WTC11 (cell line): ENCODE data around the gene HRC. TPM values are rescaled to one million over a fixed set of nuclear protein-coding genes. Genes with fewer than 3 reads are reported as not detected.
A peak's percentile ranks its signal among the peaks of the same experiment; 100 is the strongest.

Experiments
- ATAC-seq: fragments of 200-7000 bp; cut with Tn5 transposase; 2 replicates; pipeline ENCODE4 v1.10.0; 2021; ENCODE audit warnings: mild to moderate bottlenecking, moderate library complexity
- Bru-seq: library from RNA; stranded (reverse); fragments of 400-500 nt; gene quantifications from one replicate; lab custom pipeline; 2021; lab: Mats Ljungman, UMichigan
- CTCF ChIA-PET: fragments of 300-600 bp; sonication (Branson Sonifier 250); formaldehyde crosslinking; loops from one replicate; lab custom pipeline; 2021; ENCODE audit warnings: antibody characterized with exemption; lab: Charles Lee
- POLR2A ChIA-PET: fragments of 350-600 bp; sonication (Branson Sonifier 250); formaldehyde crosslinking; loops from one replicate; lab custom pipeline; 2021; ENCODE audit warnings: antibody characterized with exemption; lab: Charles Lee
- DNase-seq: peaks from one replicate; pipeline ENCODE4 v3.0.0; 2021; ENCODE audit warnings: low spot score
- H3K27ac Mint-ChIP-seq: 2 replicates; pipeline ENCODE4 v1.8.0; 2021; ENCODE audit warnings: mixed read lengths
- H3K27me3 Mint-ChIP-seq: 2 replicates; pipeline ENCODE4 v1.8.0; 2021; ENCODE audit warnings: low read depth, mild to moderate bottlenecking, moderate library complexity, mixed read lengths
- H3K36me3 Mint-ChIP-seq: 2 replicates; pipeline ENCODE4 v1.8.0; 2021; ENCODE audit warnings: mixed read lengths
- H3K4me1 Mint-ChIP-seq: 2 replicates; pipeline ENCODE4 v1.8.0; 2022; ENCODE audit warnings: mixed read lengths
- H3K4me3 Mint-ChIP-seq: 2 replicates; pipeline ENCODE4 v1.8.0; 2021; ENCODE audit warnings: mild to moderate bottlenecking, moderate library complexity, mixed read lengths
- H3K9me3 Mint-ChIP-seq: 2 replicates; pipeline ENCODE4 v1.8.0; 2021; ENCODE audit warnings: mixed read lengths
- ERG ChIP-seq: fragments of 250-450 bp; sonication (Bioruptor Pico); IDR thresholded peaks from 2 replicates; pipeline ENCODE4 v1.8.0; 2021; ENCODE audit warnings: mild to moderate bottlenecking
- FOXP1 ChIP-seq: sonication (generic); formaldehyde crosslinking; IDR thresholded peaks from 2 replicates; pipeline ENCODE4 v1.8.0; 2022; ENCODE audit warnings: missing genetic modification reagents, mild to moderate bottlenecking, moderate library complexity, borderline replicate concordance
- MAX ChIP-seq: sonication (generic); formaldehyde crosslinking; IDR thresholded peaks from 2 replicates; pipeline ENCODE4 v1.8.0; 2022; ENCODE audit warnings: mild to moderate bottlenecking, missing genetic modification reagents
- NFATC4 ChIP-seq: fragments of 250-450 bp; sonication (Bioruptor Pico); IDR thresholded peaks from 2 replicates; pipeline ENCODE4 v1.9.0; 2021; ENCODE audit warnings: mild to moderate bottlenecking
- SMAD3 ChIP-seq: sonication (generic); formaldehyde crosslinking; IDR thresholded peaks from 2 replicates; pipeline ENCODE4 v1.8.0; 2022; ENCODE audit warnings: missing genetic modification reagents, mild to moderate bottlenecking, borderline replicate concordance
- TP53 ChIP-seq: sonication (generic); formaldehyde crosslinking; IDR thresholded peaks from 2 replicates; pipeline ENCODE4 v1.8.1; 2023; ENCODE audit warnings: mild to moderate bottlenecking, missing genetic modification reagents
- ZNF263 ChIP-seq: sonication (generic); formaldehyde crosslinking; IDR thresholded peaks from 2 replicates; pipeline ENCODE4 v1.8.1; 2022; ENCODE audit warnings: low read depth, mild to moderate bottlenecking, moderate library complexity, missing genetic modification reagents
- ZNF396 ChIP-seq: fragments of 250-450 bp; sonication (Bioruptor Pico); IDR thresholded peaks from 2 replicates; pipeline ENCODE4 v1.8.0; 2021; ENCODE audit warnings: mild to moderate bottlenecking, moderate library complexity, borderline replicate concordance
- ZNF416 ChIP-seq: fragments of 250-450 bp; sonication (Bioruptor Pico); IDR thresholded peaks from 2 replicates; pipeline ENCODE4 v1.9.0; 2021; ENCODE audit warnings: mild to moderate bottlenecking, inconsistent platforms
- ZNF423 ChIP-seq: fragments of 250-450 bp; sonication (Bioruptor Pico); IDR thresholded peaks from 2 replicates; pipeline ENCODE4 v2.1.2; 2022; ENCODE audit warnings: mild to moderate bottlenecking, moderate library complexity
- long read RNA-seq, 3 experiments: library from RNA in 1 of 3; library from capped mRNA in 1 of 3; library from polyadenylated mRNA in 1 of 3; unstranded in 2 of 3; stranded (forward) in 1 of 3; transcript quantifications; one replicate each; pipeline ENCODE4 v2.0.0, GENCODE V29; 2021
- total RNA-seq: library from RNA; stranded (reverse); gene quantifications from 3 replicates; pipeline ENCODE4 v1.2.3, GENCODE V29; 2021
- TF ChIP-seq, protein P1 (sequence below): sonication (generic); formaldehyde crosslinking; IDR thresholded peaks from 2 replicates; pipeline ENCODE4 v1.8.1; 2023; ENCODE audit warnings: mild to moderate bottlenecking, missing genetic modification reagents
- TF ChIP-seq, protein P2 (sequence below): sonication (generic); formaldehyde crosslinking; IDR thresholded peaks from 2 replicates; pipeline ENCODE4 v1.8.0; 2022; ENCODE audit warnings: missing genetic modification reagents

The HRC gene, protein sequence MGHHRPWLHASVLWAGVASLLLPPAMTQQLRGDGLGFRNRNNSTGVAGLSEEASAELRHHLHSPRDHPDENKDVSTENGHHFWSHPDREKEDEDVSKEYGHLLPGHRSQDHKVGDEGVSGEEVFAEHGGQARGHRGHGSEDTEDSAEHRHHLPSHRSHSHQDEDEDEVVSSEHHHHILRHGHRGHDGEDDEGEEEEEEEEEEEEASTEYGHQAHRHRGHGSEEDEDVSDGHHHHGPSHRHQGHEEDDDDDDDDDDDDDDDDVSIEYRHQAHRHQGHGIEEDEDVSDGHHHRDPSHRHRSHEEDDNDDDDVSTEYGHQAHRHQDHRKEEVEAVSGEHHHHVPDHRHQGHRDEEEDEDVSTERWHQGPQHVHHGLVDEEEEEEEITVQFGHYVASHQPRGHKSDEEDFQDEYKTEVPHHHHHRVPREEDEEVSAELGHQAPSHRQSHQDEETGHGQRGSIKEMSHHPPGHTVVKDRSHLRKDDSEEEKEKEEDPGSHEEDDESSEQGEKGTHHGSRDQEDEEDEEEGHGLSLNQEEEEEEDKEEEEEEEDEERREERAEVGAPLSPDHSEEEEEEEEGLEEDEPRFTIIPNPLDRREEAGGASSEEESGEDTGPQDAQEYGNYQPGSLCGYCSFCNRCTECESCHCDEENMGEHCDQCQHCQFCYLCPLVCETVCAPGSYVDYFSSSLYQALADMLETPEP
- total RNA-seq = 1.9 to 5.0 TPM (median 4.6 TPM) in 3 replicates
- percentile 39 among the genes with signal in this experiment for Bru-seq, nascent RNA
- long read RNA-seq, experiment 1, transcript HRC-201 (6 exons, 2,385 nt) = major isoform, 9 of 9 reads
- long read RNA-seq, experiment 1, partial matches to known transcripts = 0 of 9 reads
- long read RNA-seq, experiment 1, other reads (novel, unspliced or antisense) = 0 of 9 reads
- long read RNA-seq, experiment 2, transcript HRC-201 (6 exons, 2,385 nt) = major isoform, 7 of 9 reads
- long read RNA-seq, experiment 2, partial matches to known transcripts = 0 of 9 reads
- long read RNA-seq, experiment 2, other reads (novel, unspliced or antisense) = 2 of 9 reads
- long read RNA-seq, experiment 3 = 0 reads

DNA sequence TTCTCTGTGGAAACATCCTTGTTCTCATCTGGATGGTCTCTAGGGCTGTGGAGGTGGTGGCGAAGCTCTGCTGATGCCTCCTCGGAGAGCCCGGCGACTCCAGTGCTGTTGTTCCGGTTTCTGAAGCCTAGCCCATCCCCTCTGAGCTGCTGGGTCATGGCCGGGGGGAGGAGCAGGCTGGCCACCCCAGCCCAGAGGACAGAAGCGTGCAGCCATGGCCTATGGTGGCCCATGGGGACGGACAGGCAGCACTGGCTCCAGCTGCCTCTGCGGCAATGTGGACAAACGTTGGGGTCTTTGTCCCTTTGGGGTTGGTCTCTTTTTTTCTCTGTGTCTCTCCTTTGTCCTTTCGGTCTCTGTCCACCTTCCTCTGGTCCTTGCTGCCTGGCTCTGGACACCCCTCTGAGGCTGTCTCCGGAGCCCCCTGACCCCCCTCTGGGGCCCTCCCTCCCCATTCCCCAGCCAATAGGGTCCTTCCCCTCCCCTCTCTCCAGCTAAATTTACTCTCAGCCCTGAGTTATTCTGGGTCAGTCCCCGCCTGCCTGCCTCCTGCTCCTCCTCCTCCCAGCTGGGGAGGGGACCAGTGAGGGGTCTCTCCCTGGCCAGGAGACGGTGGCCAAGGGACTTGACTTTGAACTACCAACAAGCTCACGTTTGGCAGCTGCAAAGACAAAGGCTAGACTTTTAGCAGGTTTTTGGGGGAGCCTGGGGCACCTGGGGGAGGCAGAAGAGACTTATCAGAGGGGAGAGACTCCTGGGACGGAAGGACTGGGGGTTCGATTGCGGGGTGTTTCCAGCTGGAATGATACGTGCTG, at the start of gene HRC:
Gene HRC (minus strand): TSS at position 392 of the 815 bp plus-strand sequence. CDS start 159 bp downstream, at position 233.
- no peak for DNase-seq
- CTCF ChIA-PET = interaction anchor here (0.6 to 1.9 kb wide), 10 partner anchors 9 to 70 kb away, joined by 3 to 12 read pairs (median 5); partner anchors contain the start of gene LIN7B
- no peak for ATAC-seq

More for the DNA sequence above, at the start of gene HRC:
- H3K4me3 Mint-ChIP-seq = peak within 1 kb of the TSS; percentile 51
- no peak within 1 kb of the TSS; the same call in 1 of the 2 replicates for H3K27ac Mint-ChIP-seq
- TF ChIP-seq TP53 (CRISPR knock-in tag) (no peak), ZNF263 (CRISPR knock-in tag) (no peak), FOXP1 (CRISPR knock-in tag) (no peak), ZNF396 (CRISPR knock-in tag) (no peak), ERG (no peak), NFATC4 (no peak), ZNF423 (CRISPR knock-in tag) (no peak), ZNF416 (CRISPR knock-in tag) (no peak), MAX (no peak), SMAD3 (CRISPR knock-in tag) (no peak)
- TF ChIP-seq, protein P1, sequence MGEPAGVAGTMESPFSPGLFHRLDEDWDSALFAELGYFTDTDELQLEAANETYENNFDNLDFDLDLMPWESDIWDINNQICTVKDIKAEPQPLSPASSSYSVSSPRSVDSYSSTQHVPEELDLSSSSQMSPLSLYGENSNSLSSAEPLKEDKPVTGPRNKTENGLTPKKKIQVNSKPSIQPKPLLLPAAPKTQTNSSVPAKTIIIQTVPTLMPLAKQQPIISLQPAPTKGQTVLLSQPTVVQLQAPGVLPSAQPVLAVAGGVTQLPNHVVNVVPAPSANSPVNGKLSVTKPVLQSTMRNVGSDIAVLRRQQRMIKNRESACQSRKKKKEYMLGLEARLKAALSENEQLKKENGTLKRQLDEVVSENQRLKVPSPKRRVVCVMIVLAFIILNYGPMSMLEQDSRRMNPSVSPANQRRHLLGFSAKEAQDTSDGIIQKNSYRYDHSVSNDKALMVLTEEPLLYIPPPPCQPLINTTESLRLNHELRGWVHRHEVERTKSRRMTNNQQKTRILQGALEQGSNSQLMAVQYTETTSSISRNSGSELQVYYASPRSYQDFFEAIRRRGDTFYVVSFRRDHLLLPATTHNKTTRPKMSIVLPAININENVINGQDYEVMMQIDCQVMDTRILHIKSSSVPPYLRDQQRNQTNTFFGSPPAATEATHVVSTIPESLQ (CRISPR knock-in tag) = no peak
- TF ChIP-seq, protein P2, sequence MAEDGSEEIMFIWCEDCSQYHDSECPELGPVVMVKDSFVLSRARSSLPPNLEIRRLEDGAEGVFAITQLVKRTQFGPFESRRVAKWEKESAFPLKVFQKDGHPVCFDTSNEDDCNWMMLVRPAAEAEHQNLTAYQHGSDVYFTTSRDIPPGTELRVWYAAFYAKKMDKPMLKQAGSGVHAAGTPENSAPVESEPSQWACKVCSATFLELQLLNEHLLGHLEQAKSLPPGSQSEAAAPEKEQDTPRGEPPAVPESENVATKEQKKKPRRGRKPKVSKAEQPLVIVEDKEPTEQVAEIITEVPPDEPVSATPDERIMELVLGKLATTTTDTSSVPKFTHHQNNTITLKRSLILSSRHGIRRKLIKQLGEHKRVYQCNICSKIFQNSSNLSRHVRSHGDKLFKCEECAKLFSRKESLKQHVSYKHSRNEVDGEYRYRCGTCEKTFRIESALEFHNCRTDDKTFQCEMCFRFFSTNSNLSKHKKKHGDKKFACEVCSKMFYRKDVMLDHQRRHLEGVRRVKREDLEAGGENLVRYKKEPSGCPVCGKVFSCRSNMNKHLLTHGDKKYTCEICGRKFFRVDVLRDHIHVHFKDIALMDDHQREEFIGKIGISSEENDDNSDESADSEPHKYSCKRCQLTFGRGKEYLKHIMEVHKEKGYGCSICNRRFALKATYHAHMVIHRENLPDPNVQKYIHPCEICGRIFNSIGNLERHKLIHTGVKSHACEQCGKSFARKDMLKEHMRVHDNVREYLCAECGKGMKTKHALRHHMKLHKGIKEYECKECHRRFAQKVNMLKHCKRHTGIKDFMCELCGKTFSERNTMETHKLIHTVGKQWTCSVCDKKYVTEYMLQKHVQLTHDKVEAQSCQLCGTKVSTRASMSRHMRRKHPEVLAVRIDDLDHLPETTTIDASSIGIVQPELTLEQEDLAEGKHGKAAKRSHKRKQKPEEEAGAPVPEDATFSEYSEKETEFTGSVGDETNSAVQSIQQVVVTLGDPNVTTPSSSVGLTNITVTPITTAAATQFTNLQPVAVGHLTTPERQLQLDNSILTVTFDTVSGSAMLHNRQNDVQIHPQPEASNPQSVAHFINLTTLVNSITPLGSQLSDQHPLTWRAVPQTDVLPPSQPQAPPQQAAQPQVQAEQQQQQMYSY (CRISPR knock-in tag) = no peak
- POLR2A ChIA-PET = interaction anchor here (0.6 to 0.8 kb wide), 3 partner anchors 10 to 348 kb away, joined by 3 to 6 read pairs (median 3); no protein-coding TSS in a partner anchor
- peaks cover 9% of the 10 kb centered on the region; the same call in 1 of the 2 replicates for H3K36me3 Mint-ChIP-seq
- H3K4me1 Mint-ChIP-seq = peaks cover 32% of the 10 kb centered on the region
- peaks cover 14% of the 10 kb centered on the region for H3K9me3 Mint-ChIP-seq
- H3K27me3 Mint-ChIP-seq = peaks cover 76% of the 10 kb centered on the region
